A673 (cell line): Measurements from ENCODE around the gene ADAM10.

ENCODE experiments used
- CTCF ChIP-seq: fragments of 300-800, 200-600 bp; sonication (generic); conservative IDR thresholded peaks from 2 replicates; pipeline ENCODE4 v1.5.1; 2017; ENCODE audit warnings: low read depth, mild to moderate bottlenecking, antibody characterized with exemption, low read length, moderate library complexity, mixed read lengths
- EZH2 ChIP-seq: fragments of 200-600 bp; sonication (generic); IDR thresholded peaks from 2 replicates; pipeline ENCODE4 v1.6.1; 2017; ENCODE audit warnings: borderline replicate concordance, low read depth, mild to moderate bottlenecking, mixed read lengths, antibody characterized with exemption, low read length; ENCODE audit not compliant: poor library complexity, severe bottlenecking

- TF ChIP-seq EZH2 = no peak
- TF ChIP-seq CTCF = no peak
Measured at GRCh38 chr15:58562135-58562534, 187.4 kb downstream of the ADAM10 start.
